HepG2 (cell line): ENCODE measurements around the gene RANBP3. TPM values are rescaled to one million over a fixed set of nuclear protein-coding genes. Genes with fewer than 3 reads are reported as not detected.

Experiments used
- BCL6 ChIP-seq: IDR thresholded peaks from 2 replicates; pipeline ENCODE4 v1.6.1; 2016; ENCODE audit warnings: missing genetic modification reagents, missing compliant biosample characterization
- FOXK1 ChIP-seq: sonication (generic); formaldehyde crosslinking; IDR thresholded peaks from 2 replicates; pipeline ENCODE4 v1.4.0; 2020; ENCODE audit warnings: low read depth, missing genetic modification reagents, borderline replicate concordance
- KDM1A ChIP-seq: IDR thresholded peaks from 2 replicates; pipeline ENCODE4 v1.6.1; 2016; ENCODE audit warnings: missing compliant biosample characterization
- MAFF ChIP-seq: IDR thresholded peaks from 2 replicates; pipeline ENCODE4 v1.6.1; 2011; ENCODE audit warnings: low read depth, low read length, improper control_type of control experiment
- NFKB2 ChIP-seq: sonication (generic); formaldehyde crosslinking; IDR thresholded peaks from 2 replicates; pipeline ENCODE4 v1.4.0; 2020; ENCODE audit warnings: missing genetic modification reagents, borderline replicate concordance
- NR2F2 ChIP-seq: IDR thresholded peaks from 2 replicates; pipeline ENCODE4 v1.6.1; 2012; ENCODE audit warnings: low read depth, inconsistent platforms, borderline replicate concordance
- NR2F6 ChIP-seq, 2 experiments: IDR thresholded peaks; 2 replicates each; pipeline ENCODE4 v1.6.1; 2016; ENCODE audit warnings: antibody characterized with exemption in 1 of 2, mild to moderate bottlenecking in 1 of 2
- XRCC5 ChIP-seq: fragments of 200-400 bp; formaldehyde crosslinking; optimal IDR thresholded peaks from 2 replicates; pipeline ENCODE3; 2017; ENCODE audit warnings: mild to moderate bottlenecking, low read length
- ZNF251 ChIP-seq: sonication (generic); formaldehyde crosslinking; IDR thresholded peaks from 2 replicates; pipeline ENCODE4 v1.9.0; 2021; ENCODE audit warnings: mild to moderate bottlenecking, missing genetic modification reagents
- ZNF335 ChIP-seq: sonication (generic); formaldehyde crosslinking; IDR thresholded peaks from 2 replicates; pipeline ENCODE4 v1.4.0; 2020; ENCODE audit warnings: missing genetic modification reagents
- ZNF451 ChIP-seq: sonication (generic); formaldehyde crosslinking; IDR thresholded peaks from 2 replicates; pipeline ENCODE4 v1.5.0; 2020; ENCODE audit warnings: mild to moderate bottlenecking, missing genetic modification reagents
- ZNF570 ChIP-seq: sonication (generic); formaldehyde crosslinking; IDR thresholded peaks from 2 replicates; pipeline ENCODE4 v1.4.0; 2020; ENCODE audit warnings: mild to moderate bottlenecking, missing genetic modification reagents, borderline replicate concordance
- ZSCAN25 ChIP-seq: sonication (generic); formaldehyde crosslinking; IDR thresholded peaks from 2 replicates; pipeline ENCODE4 v1.8.0; 2022; ENCODE audit warnings: mild to moderate bottlenecking, missing genetic modification reagents
- polyA plus RNA-seq, 8 experiments: library from polyadenylated mRNA; depleted of rRNA in 3 of 8; stranded (reverse) in 7 of 8; unstranded in 1 of 8; fragments of >200 nt; fragmentation: Illumina TruSeq in 4 of 8; extraction: Trizol in 4 of 8; gene quantifications; 2 replicates each; pipeline versions ENCODE4 v1.2.1 to v1.2.3, GENCODE V29; 2011 to 2016; ENCODE audit warnings: low read depth in 4 of 8, missing spikeins in 1 of 8, mixed read lengths in 1 of 8; ENCODE audit not compliant: insufficient read depth in 1 of 8
- total RNA-seq, 5 experiments: library from RNA; depleted of rRNA; stranded (reverse); fragments of >200 nt; fragmentation: Illumina TruSeq; extraction: Trizol; gene quantifications; 2 replicates each; pipeline ENCODE4 v1.2.3, GENCODE V29; 2016; ENCODE audit warnings: low read depth in 1 of 5
- TF ChIP-seq, protein P1 (sequence below): sonication (generic); formaldehyde crosslinking; IDR thresholded peaks from 2 replicates; pipeline ENCODE4 v1.9.0; 2021; ENCODE audit warnings: missing genetic modification reagents, borderline replicate concordance
- TF ChIP-seq, protein P2 (sequence below): sonication (generic); formaldehyde crosslinking; IDR thresholded peaks from 2 replicates; pipeline ENCODE4 v1.4.0; 2020; ENCODE audit warnings: missing genetic modification reagents
- TF ChIP-seq, protein P3 (sequence below): sonication (generic); formaldehyde crosslinking; IDR thresholded peaks from 2 replicates; pipeline ENCODE4 v1.9.0; 2021; ENCODE audit warnings: missing genetic modification reagents, borderline replicate concordance
- TF ChIP-seq, protein P4 (sequence below): sonication (generic); formaldehyde crosslinking; IDR thresholded peaks from 2 replicates; pipeline ENCODE4 v1.5.1; 2020; ENCODE audit warnings: missing genetic modification reagents, mild to moderate bottlenecking, borderline replicate concordance
- TF ChIP-seq, protein P5 (sequence below): sonication (generic); formaldehyde crosslinking; IDR thresholded peaks from 2 replicates; pipeline ENCODE4 v1.8.0; 2022; ENCODE audit warnings: mild to moderate bottlenecking, missing genetic modification reagents; ENCODE audit not compliant: insufficient replicate concordance

Gene RANBP3
- total and polyA plus RNA-seq, 2 of the 13 experiments (the other 11 are each of a cell fraction or from before 2014, with no cell fraction given), result 39.5 to 149 TPM

DNA sequence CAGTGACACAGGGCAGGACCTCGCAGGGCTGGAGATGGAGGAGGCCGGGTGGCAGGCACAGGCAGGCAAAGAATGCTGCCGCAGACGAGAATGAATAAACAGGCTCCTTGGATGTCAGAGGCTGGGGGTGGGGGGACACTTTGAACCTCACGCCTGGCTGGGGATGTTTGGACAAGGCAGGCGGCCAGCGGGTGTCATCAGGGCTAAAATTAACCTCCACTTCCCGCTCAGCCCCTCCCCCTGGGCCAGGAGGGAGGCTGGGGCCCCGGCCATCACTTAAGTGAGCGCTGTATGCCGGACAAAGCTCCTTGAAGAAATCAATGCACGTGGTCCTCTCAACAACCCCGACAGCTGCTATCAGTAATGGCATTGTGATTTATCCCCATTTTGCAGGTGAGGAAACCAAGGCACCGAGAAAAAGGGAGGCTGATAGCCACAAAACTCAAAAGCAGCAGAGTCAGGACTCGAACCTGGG, 97.3 kb downstream of the RANBP3 start (continued):
- TF ChIP-seq, protein P1, sequence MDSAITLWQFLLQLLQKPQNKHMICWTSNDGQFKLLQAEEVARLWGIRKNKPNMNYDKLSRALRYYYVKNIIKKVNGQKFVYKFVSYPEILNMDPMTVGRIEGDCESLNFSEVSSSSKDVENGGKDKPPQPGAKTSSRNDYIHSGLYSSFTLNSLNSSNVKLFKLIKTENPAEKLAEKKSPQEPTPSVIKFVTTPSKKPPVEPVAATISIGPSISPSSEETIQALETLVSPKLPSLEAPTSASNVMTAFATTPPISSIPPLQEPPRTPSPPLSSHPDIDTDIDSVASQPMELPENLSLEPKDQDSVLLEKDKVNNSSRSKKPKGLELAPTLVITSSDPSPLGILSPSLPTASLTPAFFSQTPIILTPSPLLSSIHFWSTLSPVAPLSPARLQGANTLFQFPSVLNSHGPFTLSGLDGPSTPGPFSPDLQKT, result no peak
- TF ChIP-seq, protein P2, sequence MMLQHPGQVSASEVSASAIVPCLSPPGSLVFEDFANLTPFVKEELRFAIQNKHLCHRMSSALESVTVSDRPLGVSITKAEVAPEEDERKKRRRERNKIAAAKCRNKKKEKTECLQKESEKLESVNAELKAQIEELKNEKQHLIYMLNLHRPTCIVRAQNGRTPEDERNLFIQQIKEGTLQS (CRISPR knock-in tag), result no peak
- TF ChIP-seq BCL6 (CRISPR knock-in tag) (peak; percentile 74), XRCC5 (peak; percentile 54), KDM1A (CRISPR knock-in tag) (peak; percentile 84; the same call in 1 of the 2 replicates), NFKB2 (0 out of 2 replicates have a peak, but pooled peaks have one; percentile 29), NR2F2 (0 out of 2 replicates have a peak, but pooled peaks have one; percentile 31), ZNF570 (CRISPR knock-in tag) (no peak), ZNF251 (CRISPR knock-in tag) (no peak), ZSCAN25 (CRISPR knock-in tag) (peak; percentile 67; the same call in 1 of the 2 replicates), NR2F6 (IDR thresholded peaks at IDR 0.05) (peak; percentile 56; the same call in 1 of the 2 replicates), NR2F6 (CRISPR knock-in tag; IDR thresholded peaks at IDR 0.05) (peak; percentile 53), FOXK1 (CRISPR knock-in tag) (0 out of 2 replicates have a peak, but pooled peaks have one; percentile 36), ZNF451 (peak; percentile 84; the same call in 1 of the 2 replicates), ZNF335 (0 out of 2 replicates have a peak, but pooled peaks have one; percentile 21), MAFF (no peak)
- TF ChIP-seq, protein P3, sequence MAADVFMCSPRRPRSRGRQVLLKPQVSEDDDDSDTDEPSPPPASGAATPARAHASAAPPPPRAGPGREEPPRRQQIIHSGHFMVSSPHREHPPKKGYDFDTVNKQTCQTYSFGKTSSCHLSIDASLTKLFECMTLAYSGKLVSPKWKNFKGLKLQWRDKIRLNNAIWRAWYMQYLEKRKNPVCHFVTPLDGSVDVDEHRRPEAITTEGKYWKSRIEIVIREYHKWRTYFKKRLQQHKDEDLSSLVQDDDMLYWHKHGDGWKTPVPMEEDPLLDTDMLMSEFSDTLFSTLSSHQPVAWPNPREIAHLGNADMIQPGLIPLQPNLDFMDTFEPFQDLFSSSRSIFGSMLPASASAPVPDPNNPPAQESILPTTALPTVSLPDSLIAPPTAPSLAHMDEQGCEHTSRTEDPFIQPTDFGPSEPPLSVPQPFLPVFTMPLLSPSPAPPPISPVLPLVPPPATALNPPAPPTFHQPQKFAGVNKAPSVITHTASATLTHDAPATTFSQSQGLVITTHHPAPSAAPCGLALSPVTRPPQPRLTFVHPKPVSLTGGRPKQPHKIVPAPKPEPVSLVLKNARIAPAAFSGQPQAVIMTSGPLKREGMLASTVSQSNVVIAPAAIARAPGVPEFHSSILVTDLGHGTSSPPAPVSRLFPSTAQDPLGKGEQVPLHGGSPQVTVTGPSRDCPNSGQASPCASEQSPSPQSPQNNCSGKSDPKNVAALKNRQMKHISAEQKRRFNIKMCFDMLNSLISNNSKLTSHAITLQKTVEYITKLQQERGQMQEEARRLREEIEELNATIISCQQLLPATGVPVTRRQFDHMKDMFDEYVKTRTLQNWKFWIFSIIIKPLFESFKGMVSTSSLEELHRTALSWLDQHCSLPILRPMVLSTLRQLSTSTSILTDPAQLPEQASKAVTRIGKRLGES (CRISPR knock-in tag), result no peak
- TF ChIP-seq, protein P4, sequence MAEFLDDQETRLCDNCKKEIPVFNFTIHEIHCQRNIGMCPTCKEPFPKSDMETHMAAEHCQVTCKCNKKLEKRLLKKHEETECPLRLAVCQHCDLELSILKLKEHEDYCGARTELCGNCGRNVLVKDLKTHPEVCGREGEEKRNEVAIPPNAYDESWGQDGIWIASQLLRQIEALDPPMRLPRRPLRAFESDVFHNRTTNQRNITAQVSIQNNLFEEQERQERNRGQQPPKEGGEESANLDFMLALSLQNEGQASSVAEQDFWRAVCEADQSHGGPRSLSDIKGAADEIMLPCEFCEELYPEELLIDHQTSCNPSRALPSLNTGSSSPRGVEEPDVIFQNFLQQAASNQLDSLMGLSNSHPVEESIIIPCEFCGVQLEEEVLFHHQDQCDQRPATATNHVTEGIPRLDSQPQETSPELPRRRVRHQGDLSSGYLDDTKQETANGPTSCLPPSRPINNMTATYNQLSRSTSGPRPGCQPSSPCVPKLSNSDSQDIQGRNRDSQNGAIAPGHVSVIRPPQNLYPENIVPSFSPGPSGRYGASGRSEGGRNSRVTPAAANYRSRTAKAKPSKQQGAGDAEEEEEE (CRISPR knock-in tag), result no peak; the same call in 1 of the 2 replicates
- TF ChIP-seq, protein P5, sequence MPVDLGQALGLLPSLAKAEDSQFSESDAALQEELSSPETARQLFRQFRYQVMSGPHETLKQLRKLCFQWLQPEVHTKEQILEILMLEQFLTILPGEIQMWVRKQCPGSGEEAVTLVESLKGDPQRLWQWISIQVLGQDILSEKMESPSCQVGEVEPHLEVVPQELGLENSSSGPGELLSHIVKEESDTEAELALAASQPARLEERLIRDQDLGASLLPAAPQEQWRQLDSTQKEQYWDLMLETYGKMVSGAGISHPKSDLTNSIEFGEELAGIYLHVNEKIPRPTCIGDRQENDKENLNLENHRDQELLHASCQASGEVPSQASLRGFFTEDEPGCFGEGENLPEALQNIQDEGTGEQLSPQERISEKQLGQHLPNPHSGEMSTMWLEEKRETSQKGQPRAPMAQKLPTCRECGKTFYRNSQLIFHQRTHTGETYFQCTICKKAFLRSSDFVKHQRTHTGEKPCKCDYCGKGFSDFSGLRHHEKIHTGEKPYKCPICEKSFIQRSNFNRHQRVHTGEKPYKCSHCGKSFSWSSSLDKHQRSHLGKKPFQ (CRISPR knock-in tag), result no peak
